GM12891 (cell line): Measurements from ENCODE around the gene MRPS22.
"Not testable (repeated sequence)": the region's sequence is repeated elsewhere in the genome, so short reads cannot be mapped to it uniquely, and the experiment has no call there.

Source experiments
- POLR2A ChIP-seq: IDR thresholded peaks from 2 replicates; pipeline ENCODE4 v1.6.1; 2011; ENCODE audit warnings: low read depth, low read length, control low read depth
- POLR2AphosphoS5 ChIP-seq: IDR thresholded peaks from 2 replicates; pipeline ENCODE4 v1.6.1; 2011; ENCODE audit warnings: low read depth, low read length, control low read depth
- TAF1 ChIP-seq: IDR thresholded peaks from 2 replicates; pipeline ENCODE4 v1.6.1; 2011; ENCODE audit warnings: low read depth, low read length, control low read depth

DNA sequence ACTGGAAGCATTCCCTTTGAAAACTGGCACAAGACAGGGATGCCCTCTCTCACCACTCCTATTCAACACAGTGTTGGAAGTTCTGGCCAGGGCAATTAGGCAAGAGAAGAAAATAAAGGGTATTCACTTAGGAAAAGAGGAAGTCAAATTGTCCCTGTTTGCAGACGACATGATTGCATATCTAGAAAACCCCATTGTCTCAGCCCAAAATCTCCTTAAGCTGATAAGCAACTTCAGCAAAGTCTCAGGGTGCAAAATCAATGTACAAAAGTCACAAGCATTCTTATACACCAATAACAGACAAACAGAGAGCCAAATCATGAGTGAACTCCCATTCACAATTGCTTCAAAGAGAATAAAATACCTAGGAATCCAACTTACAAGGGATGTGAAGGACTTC is 9.1 kb upstream of the MRPS22 start:
- TF ChIP-seq POLR2A, POLR2AphosphoS5, TAF1: not testable (repeated sequence)
